ENCODE results near the gene UMODL1. TPM values are rescaled to one million over a fixed set of nuclear protein-coding genes. Genes with fewer than 3 reads are reported as not detected.

UMODL1 gene
- total RNA-seq, 2 experiments from 2014 or later, result not detected

DNA sequence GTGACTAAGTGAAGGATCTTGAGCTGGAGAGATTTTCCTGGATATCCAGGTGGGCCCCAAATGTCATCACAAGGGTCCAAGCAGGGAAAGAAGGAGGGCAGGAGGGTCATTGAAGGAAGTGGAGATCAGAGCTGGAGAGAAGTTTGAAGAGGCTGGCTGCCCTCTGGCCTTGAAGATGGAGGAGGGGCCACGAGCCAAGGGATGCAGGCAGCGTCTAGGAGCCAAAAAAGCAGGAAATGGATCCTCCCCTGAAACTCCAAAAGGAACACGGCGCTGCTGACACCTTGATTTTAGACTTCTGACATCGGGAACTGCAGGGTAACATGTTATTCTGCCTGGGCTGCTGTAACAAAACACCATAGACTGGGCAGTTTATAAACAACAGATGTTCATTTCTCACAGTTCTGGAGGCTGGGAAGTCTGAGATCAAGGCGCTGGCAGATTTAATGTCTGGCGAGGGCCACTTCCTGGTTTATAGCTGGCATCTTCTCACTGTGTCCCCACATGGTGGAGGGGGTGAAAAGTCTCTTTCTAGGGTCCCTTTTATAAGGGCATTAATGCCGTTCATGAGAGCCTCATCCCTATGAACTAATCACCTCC is 32.2 kb upstream of the UMODL1 start:
- TF ChIP-seq, protein P1, sequence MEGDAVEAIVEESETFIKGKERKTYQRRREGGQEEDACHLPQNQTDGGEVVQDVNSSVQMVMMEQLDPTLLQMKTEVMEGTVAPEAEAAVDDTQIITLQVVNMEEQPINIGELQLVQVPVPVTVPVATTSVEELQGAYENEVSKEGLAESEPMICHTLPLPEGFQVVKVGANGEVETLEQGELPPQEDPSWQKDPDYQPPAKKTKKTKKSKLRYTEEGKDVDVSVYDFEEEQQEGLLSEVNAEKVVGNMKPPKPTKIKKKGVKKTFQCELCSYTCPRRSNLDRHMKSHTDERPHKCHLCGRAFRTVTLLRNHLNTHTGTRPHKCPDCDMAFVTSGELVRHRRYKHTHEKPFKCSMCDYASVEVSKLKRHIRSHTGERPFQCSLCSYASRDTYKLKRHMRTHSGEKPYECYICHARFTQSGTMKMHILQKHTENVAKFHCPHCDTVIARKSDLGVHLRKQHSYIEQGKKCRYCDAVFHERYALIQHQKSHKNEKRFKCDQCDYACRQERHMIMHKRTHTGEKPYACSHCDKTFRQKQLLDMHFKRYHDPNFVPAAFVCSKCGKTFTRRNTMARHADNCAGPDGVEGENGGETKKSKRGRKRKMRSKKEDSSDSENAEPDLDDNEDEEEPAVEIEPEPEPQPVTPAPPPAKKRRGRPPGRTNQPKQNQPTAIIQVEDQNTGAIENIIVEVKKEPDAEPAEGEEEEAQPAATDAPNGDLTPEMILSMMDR (IDR thresholded peaks at IDR 0.05), result no peak
- ChIA-PET CTCF (no interaction called here), POLR2A (no interaction called here)

DNA sequence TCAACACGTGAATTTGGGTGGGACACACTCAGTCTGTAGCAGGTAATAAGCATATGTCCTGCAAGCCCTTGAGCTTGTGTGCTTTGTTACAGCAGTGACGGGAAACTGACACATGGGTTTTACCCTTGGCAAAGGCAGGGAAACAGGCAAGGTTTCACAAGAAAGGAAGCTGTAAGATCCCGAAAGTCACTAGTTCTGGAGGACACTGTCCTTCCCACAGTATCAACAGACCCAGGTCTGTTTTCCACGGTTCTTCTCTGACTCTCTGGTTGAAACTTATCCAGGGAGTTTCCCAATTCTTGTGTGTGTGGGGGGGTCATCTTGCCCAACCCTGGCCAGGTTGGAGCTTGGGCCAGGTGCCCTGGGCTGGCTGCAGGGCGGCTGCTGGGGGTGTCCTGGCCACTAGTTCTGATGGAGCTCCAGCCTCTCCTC is 31.6 kb upstream of the UMODL1 start:
- intact Hi-C loops (cut with micrococcal nuclease), result no loop called here
- Mint-ChIP-seq H3K36me3 (ENCODE audit: low read depth) (no peaks in the 10 kb centered on the region), H3K4me3 (no peak overlapping the region), H3K4me1 (ENCODE audit: low read depth) (no peaks in the 10 kb centered on the region), H3K27ac (no peak overlapping the region), H3K9me3 (no peaks in the 10 kb centered on the region), H3K27me3 (no peaks in the 10 kb centered on the region)
- DNase-seq (no peak), ATAC-seq (no peak)
- CTCF ChIA-PET, result no interaction called here
- TF ChIP-seq, protein P1 (IDR thresholded peaks at IDR 0.05), result no peak
- POLR2A ChIA-PET, result interaction anchor here (1.3 kb wide), 1 partner anchor 66 kb away, joined by 4 read pairs; no protein-coding TSS in a partner anchor

More for the DNA sequence above, 32.2 kb upstream of the UMODL1 start:
- Mint-ChIP-seq H3K27ac (no peak overlapping the region), H3K4me3 (no peak overlapping the region), H3K36me3 (ENCODE audit: low read depth) (no peaks in the 10 kb centered on the region), H3K9me3 (no peaks in the 10 kb centered on the region), H3K4me1 (ENCODE audit: low read depth) (no peaks in the 10 kb centered on the region), H3K27me3 (no peaks in the 10 kb centered on the region)
- no peak for ATAC-seq
- no peak for DNase-seq
- intact Hi-C loops (cut with micrococcal nuclease), result no loop called here

DNA sequence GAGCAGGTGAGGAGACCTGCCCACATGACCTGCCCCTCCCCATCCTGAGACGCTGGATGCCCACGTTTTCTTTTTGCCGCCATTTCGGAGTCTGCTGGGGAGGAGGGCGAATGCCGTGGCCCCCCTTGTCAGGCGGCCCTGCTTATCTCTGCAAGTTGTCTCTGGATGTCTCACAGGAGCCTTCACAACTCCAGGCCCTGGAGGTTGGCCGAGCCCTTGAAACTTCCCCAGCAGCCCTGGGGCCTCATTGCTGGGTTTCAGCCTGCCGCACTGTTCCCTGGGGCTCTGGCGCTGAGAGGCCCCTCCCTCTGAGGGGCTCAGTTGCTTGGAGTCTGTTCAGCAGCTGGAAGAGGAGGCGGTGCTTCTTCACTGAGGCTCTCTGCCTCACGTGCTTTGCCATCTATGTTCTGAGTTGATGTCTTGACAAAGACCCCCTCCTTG is 31.2 kb upstream of the UMODL1 start:
- intact Hi-C loops (cut with micrococcal nuclease), result no loop called here
- no peak for DNase-seq
- TF ChIP-seq, protein P1 (IDR thresholded peaks at IDR 0.05), result no peak
- ChIA-PET POLR2A (interaction anchor here (1.3 kb wide), 1 partner anchor 65 kb away, joined by 4 read pairs; no protein-coding TSS in a partner anchor), CTCF (no interaction called here)
- Mint-ChIP-seq H3K4me1 (ENCODE audit: low read depth) (no peaks in the 10 kb centered on the region), H3K27ac (no peak overlapping the region), H3K9me3 (no peaks in the 10 kb centered on the region), H3K36me3 (ENCODE audit: low read depth) (no peaks in the 10 kb centered on the region), H3K4me3 (no peak overlapping the region), H3K27me3 (no peaks in the 10 kb centered on the region)
- no peak for ATAC-seq

DNA sequence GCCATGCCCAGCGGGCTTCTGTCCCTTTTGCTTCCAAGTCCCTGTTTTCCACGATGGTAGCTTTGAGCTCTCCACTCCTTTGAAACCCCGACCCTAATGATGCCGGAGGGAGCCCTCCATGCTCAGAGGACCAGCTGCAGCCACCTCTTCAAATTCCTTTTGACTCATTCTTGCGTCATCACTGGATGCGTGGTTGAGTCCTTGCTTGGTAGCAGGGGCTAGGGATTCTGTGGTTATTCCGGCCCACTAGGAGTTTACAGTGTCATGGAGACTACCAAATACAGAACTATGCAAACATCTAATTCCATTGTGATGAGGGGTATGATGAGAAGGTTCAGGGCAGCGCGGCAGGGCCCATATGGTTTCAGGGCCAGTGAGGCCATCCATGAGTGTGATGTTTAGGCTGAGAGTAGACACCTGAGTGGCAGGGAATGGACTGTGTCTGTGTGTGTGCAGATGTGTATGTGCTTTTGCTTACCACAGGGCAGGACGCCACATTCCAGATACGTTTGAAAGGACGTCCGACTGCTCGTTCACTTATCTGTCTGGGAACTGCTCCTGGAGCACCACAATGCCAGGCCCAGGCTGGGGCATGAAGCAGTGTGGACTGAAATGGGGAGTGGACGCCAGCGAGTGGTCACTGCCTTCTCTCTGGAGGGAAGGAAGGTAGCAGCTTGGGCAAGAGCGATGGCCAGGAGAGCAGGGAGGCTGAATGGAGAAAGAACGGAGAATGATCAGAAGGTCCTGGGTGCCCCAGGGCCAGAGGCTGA is 30.5 kb upstream of the UMODL1 start:
- DNase-seq, result no peak
- intact Hi-C loops (cut with micrococcal nuclease), result no loop called here
- Mint-ChIP-seq H3K27me3 (no peaks in the 10 kb centered on the region), H3K36me3 (ENCODE audit: low read depth) (no peaks in the 10 kb centered on the region), H3K4me3 (no peak overlapping the region), H3K4me1 (ENCODE audit: low read depth) (no peaks in the 10 kb centered on the region), H3K27ac (no peak overlapping the region), H3K9me3 (no peaks in the 10 kb centered on the region)
- ATAC-seq, result no peak
- TF ChIP-seq, protein P1 (IDR thresholded peaks at IDR 0.05), result no peak
- ChIA-PET POLR2A (interaction anchor here (0.7 to 1.3 kb wide), 2 partner anchors 23 to 65 kb away, joined by 3 to 4 read pairs; no protein-coding TSS in a partner anchor), CTCF (interaction anchor here (1.2 kb wide), 1 partner anchor 67 kb away, joined by 3 read pairs; no protein-coding TSS in a partner anchor)

DNA sequence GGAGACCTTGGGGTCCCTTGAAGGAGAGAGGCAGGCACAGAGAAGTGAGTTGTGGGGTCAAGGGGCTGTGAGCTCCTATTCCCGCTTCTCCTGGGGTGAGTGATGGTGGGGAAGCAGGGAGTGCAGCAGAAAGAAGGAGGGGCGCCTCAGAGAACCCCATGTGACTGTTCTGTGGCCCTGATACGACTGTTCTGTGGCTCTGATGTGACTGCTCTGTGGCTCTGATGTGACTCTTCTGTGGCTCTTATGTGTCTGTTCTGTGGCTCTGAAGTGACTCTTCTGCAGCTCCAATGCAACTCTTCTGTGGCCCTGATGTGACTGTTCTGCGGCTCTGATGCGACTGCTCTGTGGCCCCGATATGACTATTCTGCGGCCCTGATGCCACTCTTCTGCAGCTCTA is 29.9 kb upstream of the UMODL1 start:
- Mint-ChIP-seq H3K36me3 (ENCODE audit: low read depth) (no peaks in the 10 kb centered on the region), H3K27ac (no peak overlapping the region), H3K4me3 (no peak overlapping the region), H3K9me3 (no peaks in the 10 kb centered on the region), H3K4me1 (ENCODE audit: low read depth) (no peaks in the 10 kb centered on the region), H3K27me3 (no peaks in the 10 kb centered on the region)
- DNase-seq, result no peak
- intact Hi-C loops (cut with micrococcal nuclease), result no loop called here
- ATAC-seq, result no peak
- TF ChIP-seq, protein P1 (IDR thresholded peaks at IDR 0.05), result no peak
- CTCF ChIA-PET, result interaction anchor here (1.2 kb wide), 1 partner anchor 67 kb away, joined by 3 read pairs; no protein-coding TSS in a partner anchor
- POLR2A ChIA-PET, result interaction anchor here (0.7 kb wide), 1 partner anchor 22 kb away, joined by 3 read pairs; no protein-coding TSS in a partner anchor

Data from activated CD8-positive, alpha-beta T cell treated with anti-CD3 and anti-CD28 coated beads for 36 hours (primary cell).